Kidney (tissue), 14 donors: ENCODE data around the gene EIF4E2. TPM values are rescaled to one million over a fixed set of nuclear protein-coding genes. Genes with fewer than 3 reads are reported as not detected.

ENCODE experiments used
- DNase-seq, 5 donors: peaks; one replicate each; pipeline ENCODE4 v3.0.0-alpha.2; 2013 to 2020
- FAIRE-seq: peaks from 2 replicates; lab custom pipeline; 2012; peaks lifted over from hg19 to GRCh38; lab: Jason Lieb, UNC
- H3K27ac ChIP-seq, 2 donors: one replicate each; pipeline ENCODE4 v1.7.0; 2013; ENCODE audit warnings: low read depth in 2 of 2, low read length in 2 of 2, inconsistent platforms in 1 of 2
- H3K27me3 ChIP-seq: one replicate; pipeline ENCODE4 v1.7.1; 2013; ENCODE audit warnings: low read length, inconsistent platforms; ENCODE audit not compliant: control insufficient read depth, insufficient read depth
- H3K36me3 ChIP-seq, 3 donors: one replicate each; pipeline versions ENCODE4 v1.7.0 to v1.7.1; 2013; ENCODE audit warnings: low read length in 3 of 3, control low read depth in 1 of 3, inconsistent platforms in 1 of 3; ENCODE audit not compliant: insufficient read depth in 3 of 3, control insufficient read depth in 2 of 3
- H3K4me1 ChIP-seq, 3 donors: one replicate each; pipeline versions ENCODE4 v1.7.0 to v1.7.1; 2013; ENCODE audit warnings: low read length in 3 of 3, inconsistent platforms in 1 of 3, low read depth in 1 of 3; ENCODE audit not compliant: control insufficient read depth in 2 of 3, insufficient read depth in 2 of 3
- H3K4me3 ChIP-seq, 3 donors: one replicate each; pipeline versions ENCODE4 v1.7.0 to v1.8.1; 2013; ENCODE audit warnings: low read length in 3 of 3, control low read depth in 1 of 3, inconsistent platforms in 1 of 3
- H3K9ac ChIP-seq, 3 donors: one replicate each; pipeline versions ENCODE4 v1.7.0 to v1.7.1; 2013; ENCODE audit warnings: low read length in 3 of 3, control low read depth in 1 of 3, inconsistent platforms in 1 of 3
- H3K9me3 ChIP-seq, 3 donors: one replicate each; pipeline versions ENCODE4 v1.7.0 to v1.7.1; 2013; ENCODE audit warnings: low read length in 3 of 3, control low read depth in 1 of 3, inconsistent platforms in 1 of 3; ENCODE audit not compliant: control insufficient read depth in 2 of 3, insufficient read depth in 1 of 3
- intact Hi-C: fragments of 100-400 bp; cut with DNase I; formaldehyde crosslinking; loops from one replicate; pipeline ENCODE4 v1.11.1; 2022
- polyA plus RNA-seq: library from polyadenylated mRNA; stranded (reverse); fragments of 350-450 nt; fragmentation: Illumina TruSeq; extraction: RNeasy Lipid Tissue Mini Kit (QIAGEN cat#74804); gene quantifications from one replicate; pipeline ENCODE4 v1.2.3, GENCODE V29; 2014; ENCODE audit warnings: low read depth, low replicate concordance; ENCODE audit not compliant: insufficient read depth
- total RNA-seq: library from RNA; stranded (reverse); fragmentation: NEBNext Ultra II Directional; extraction: Animal tissue kit (Norgen Biotek cat#: 25700); gene quantifications from one replicate; pipeline ENCODE4 v1.2.1, GENCODE V29; 2021
- TF ChIP-seq, protein P1 (sequence below): IDR thresholded peaks from 3 replicates; pipeline ENCODE4 v1.5.1; 2012; ENCODE audit warnings: mild to moderate bottlenecking, moderate library complexity, borderline replicate concordance; ENCODE audit not compliant: insufficient read depth; ENCODE audit errors: extremely low read depth
- donor health status: control.
- donor health status: control.
- donor health status: control.
- donor health status: control.
- donor health status: control.
- donor health status: DM: yes; HTN: yes; CAD: no.
- donor health status: Normal renal cell carcinoma (clear cell type).

The EIF4E2 gene
- total and polyA plus RNA-seq, 2 donors from 2014 or later, result 78.3 to 79.2 TPM

DNA sequence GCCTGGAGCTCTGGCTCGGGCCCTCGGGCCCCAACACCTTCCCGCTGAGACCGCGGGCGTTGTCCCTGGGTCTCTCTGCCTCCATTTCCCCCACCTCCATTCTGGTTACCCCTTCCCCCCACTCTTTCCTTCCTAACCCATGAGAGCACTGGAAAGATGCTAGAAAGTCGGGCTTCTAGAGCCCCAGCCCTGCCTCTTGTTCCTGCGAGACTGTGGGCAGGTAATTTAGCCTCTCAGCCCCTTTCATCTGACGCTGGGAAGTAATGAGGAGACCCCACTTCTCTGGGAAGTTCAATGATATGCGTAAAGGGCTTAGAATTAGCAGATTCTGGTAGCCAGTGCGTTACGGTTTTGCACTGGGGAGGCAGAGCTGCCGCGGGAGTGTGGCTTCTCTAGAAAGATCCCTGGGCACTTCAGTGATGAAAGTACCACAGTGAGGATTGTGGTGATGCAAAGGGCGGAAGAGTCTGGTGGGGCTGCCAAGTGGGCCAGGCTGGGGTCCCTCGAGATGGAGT, 46.6 kb upstream of the EIF4E2 start:
- H3K27me3 ChIP-seq, result peaks cover 7% of the 10 kb centered on the region
- no peak overlapping the region for H3K27ac ChIP-seq
- no peaks in the 10 kb centered on the region for H3K36me3 ChIP-seq
- H3K9me3 ChIP-seq, result no peaks in the 10 kb centered on the region
- no peak for DNase-seq
- H3K9ac ChIP-seq, result no peak overlapping the region
- intact Hi-C loops, result no loop called here
- TF ChIP-seq, protein P1, sequence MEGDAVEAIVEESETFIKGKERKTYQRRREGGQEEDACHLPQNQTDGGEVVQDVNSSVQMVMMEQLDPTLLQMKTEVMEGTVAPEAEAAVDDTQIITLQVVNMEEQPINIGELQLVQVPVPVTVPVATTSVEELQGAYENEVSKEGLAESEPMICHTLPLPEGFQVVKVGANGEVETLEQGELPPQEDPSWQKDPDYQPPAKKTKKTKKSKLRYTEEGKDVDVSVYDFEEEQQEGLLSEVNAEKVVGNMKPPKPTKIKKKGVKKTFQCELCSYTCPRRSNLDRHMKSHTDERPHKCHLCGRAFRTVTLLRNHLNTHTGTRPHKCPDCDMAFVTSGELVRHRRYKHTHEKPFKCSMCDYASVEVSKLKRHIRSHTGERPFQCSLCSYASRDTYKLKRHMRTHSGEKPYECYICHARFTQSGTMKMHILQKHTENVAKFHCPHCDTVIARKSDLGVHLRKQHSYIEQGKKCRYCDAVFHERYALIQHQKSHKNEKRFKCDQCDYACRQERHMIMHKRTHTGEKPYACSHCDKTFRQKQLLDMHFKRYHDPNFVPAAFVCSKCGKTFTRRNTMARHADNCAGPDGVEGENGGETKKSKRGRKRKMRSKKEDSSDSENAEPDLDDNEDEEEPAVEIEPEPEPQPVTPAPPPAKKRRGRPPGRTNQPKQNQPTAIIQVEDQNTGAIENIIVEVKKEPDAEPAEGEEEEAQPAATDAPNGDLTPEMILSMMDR, result no peak
- H3K4me3 ChIP-seq, result no peak overlapping the region
- no peaks in the 10 kb centered on the region for H3K4me1 ChIP-seq
- FAIRE-seq, result no peak

DNA sequence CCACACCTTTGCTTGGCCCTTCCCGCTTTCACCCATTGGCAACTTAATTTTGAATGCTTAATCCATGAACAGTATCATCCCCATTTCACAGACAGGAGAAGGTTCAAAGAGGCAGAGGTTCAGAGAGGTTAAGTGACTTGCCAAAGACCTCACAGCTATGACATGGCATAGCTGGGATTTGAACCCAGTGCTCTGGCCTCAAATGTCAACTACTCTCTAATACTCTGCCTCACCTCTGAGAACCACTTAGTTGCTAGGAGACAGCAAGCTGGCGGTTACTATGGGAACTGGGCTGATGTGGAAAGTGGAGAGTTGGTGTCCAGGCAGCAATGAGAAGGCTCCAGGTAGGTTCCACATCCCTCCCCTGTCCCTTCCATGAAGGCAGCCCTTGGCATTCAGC, 46.1 kb upstream of the EIF4E2 start:
- Histone ChIP-seq H3K27ac (no peak overlapping the region), H3K9ac (no peak overlapping the region), H3K9me3 (no peaks in the 10 kb centered on the region), H3K4me3 (no peak overlapping the region), H3K4me1 (no peaks in the 10 kb centered on the region), H3K36me3 (no peaks in the 10 kb centered on the region), H3K27me3 (peaks cover 7% of the 10 kb centered on the region)
- FAIRE-seq, result no peak
- intact Hi-C loops, result no loop called here
- TF ChIP-seq, protein P1, result no peak
- peak in 1 of 5 donors; percentile 46 for DNase-seq

DNA sequence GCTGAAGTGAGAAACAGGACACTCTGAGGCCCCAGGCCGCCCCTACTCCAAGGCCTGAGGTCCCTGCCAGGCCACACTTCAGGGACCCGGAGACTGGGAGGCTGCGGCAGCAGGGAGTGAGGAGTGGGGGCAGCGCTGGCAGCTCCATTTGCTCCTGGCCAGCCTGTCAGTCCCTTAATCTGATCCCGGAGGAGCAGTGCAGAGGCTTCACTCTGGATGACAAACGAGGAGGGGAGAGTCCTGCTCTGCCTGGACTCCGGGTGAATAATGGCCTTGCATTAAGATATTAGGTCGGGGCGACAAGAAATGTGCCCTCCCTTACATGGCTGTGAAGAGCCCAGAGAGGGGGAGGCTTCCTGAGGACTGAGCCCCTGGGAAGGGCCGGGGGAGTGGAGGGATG, 44.6 kb upstream of the EIF4E2 start:
- DNase-seq (peak in 3 of 5 donors; percentile 86 to 93 (median 89)), FAIRE-seq (no peak)
- intact Hi-C loops, result no loop called here
- TF ChIP-seq, protein P1, result no peak
- Histone ChIP-seq H3K36me3 (no peaks in the 10 kb centered on the region), H3K9ac (no peak overlapping the region), H3K27me3 (peaks cover 7% of the 10 kb centered on the region), H3K27ac (no peak overlapping the region), H3K9me3 (no peaks in the 10 kb centered on the region), H3K4me1 (no peaks in the 10 kb centered on the region), H3K4me3 (no peak overlapping the region)

DNA sequence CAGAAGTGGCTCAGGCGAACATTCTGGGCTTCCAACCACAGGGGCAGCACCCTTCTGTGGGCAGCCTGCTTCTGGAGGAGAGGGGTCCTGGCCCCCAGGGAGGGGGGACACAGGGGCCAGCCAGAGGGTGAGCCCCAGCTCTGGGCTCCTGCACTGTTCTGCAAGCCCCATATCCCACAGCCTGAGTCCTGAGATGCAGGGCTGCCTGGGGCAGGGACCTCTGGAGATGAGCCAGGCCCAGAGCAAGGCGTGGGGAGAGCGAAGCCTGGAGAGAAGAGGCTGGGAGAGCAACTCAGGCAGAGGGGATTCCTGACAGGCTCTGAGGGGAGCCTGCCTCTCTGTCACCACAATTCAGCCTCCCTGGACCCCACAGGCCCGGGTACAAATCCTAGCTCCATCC, 43.8 kb upstream of the EIF4E2 start:
- H3K4me1 ChIP-seq, result no peaks in the 10 kb centered on the region
- no peak overlapping the region for H3K27ac ChIP-seq
- no peaks in the 10 kb centered on the region for H3K9me3 ChIP-seq
- H3K4me3 ChIP-seq, result no peak overlapping the region
- no peaks in the 10 kb centered on the region for H3K36me3 ChIP-seq
- TF ChIP-seq, protein P1, result no peak
- DNase-seq (peak in 1 of 5 donors; percentile 37), FAIRE-seq (no peak)
- H3K27me3 ChIP-seq, result peaks cover 7% of the 10 kb centered on the region
- H3K9ac ChIP-seq, result no peak overlapping the region
- intact Hi-C loops, result no loop called here
